Gastrocnemius medialis (tissue), 4 donors: ENCODE results near the gene TECPR2.

Experiments used
- CTCF ChIP-seq, 5 experiments: fragments of 450-650 bp in 3 of 5; fragments of 200-600 bp in 2 of 5; sonication (generic) in 2 of 5; IDR thresholded peaks in 4 of 5; conservative IDR thresholded peaks in 1 of 5; 1 replicate in 4 of 5; 2 replicates in 1 of 5; pipeline ENCODE4 v1.5.1; 2016 to 2019; ENCODE audit warnings: antibody characterized with exemption in 5 of 5, mild to moderate bottlenecking in 3 of 5, moderate library complexity in 3 of 5
- POLR2A ChIP-seq, 2 donors: fragments of 450-650 bp; IDR thresholded peaks; one replicate each; pipeline ENCODE4 v1.6.1; 2017; ENCODE audit warnings: antibody characterized with exemption in 2 of 2, mild to moderate bottlenecking in 2 of 2, moderate library complexity in 2 of 2

- no peak for TF ChIP-seq POLR2A (IDR thresholded peaks at IDR 0.05)
- no peak for TF ChIP-seq CTCF (IDR thresholded peaks at IDR 0.05 in 4 of 5, conservative IDR thresholded peaks at IDR 0.05 in 1 of 5)
Measured at GRCh38 chr14:102481371-102481770, 118.6 kb downstream of the TECPR2 start.
